DND-41 (cell line): ENCODE data around the gene SIRT2.

ENCODE experiments used
- ATAC-seq: fragments of 200-7000 bp; cut with Tn5 transposase; 3 replicates; pipeline ENCODE4 v1.9.1; 2021; ENCODE audit warnings: low read depth; ENCODE audit not compliant: insufficient read depth
- DNase-seq: peaks from one replicate; pipeline ENCODE4 v3.0.0-alpha.2; 2020
- H2AFZ ChIP-seq: 2 replicates; pipeline ENCODE4 v1.6.0; 2012; ENCODE audit warnings: low read depth, low read length
- H3K27ac ChIP-seq: 2 replicates; pipeline ENCODE4 v1.5.1; 2012; ENCODE audit warnings: low read length, inconsistent platforms
- H3K27me3 ChIP-seq: fragments of 200-600 bp; sonication (generic); 2 replicates; pipeline ENCODE4 v1.6.0; 2012; ENCODE audit warnings: low read length, mild to moderate bottlenecking, inconsistent platforms; ENCODE audit not compliant: insufficient read depth, poor library complexity
- H3K36me3 ChIP-seq: 2 replicates; pipeline ENCODE4 v1.5.1; 2012; ENCODE audit warnings: low read length, inconsistent platforms; ENCODE audit not compliant: insufficient read depth
- H3K4me1 ChIP-seq: 2 replicates; pipeline ENCODE4 v1.5.1; 2012; ENCODE audit warnings: mild to moderate bottlenecking, low read length; ENCODE audit not compliant: insufficient read depth
- H3K4me2 ChIP-seq: 2 replicates; pipeline ENCODE4 v1.6.0; 2012; ENCODE audit warnings: mild to moderate bottlenecking, moderate library complexity, low read length, inconsistent platforms; ENCODE audit not compliant: insufficient read depth
- H3K4me3 ChIP-seq, 2 experiments: fragments of 200-600 bp in 1 of 2; shearing (Covaris generic) in 1 of 2; 2 replicates each; pipeline ENCODE4 v1.5.1; 2012 to 2016; ENCODE audit warnings: inconsistent platforms in 2 of 2, low read length in 2 of 2, mild to moderate bottlenecking in 2 of 2, low read depth in 1 of 2, moderate library complexity in 1 of 2
- H3K79me2 ChIP-seq: 2 replicates; pipeline ENCODE4 v1.6.0; 2012; ENCODE audit warnings: low read length, inconsistent platforms; ENCODE audit not compliant: insufficient read depth
- H3K9ac ChIP-seq: 2 replicates; pipeline ENCODE4 v1.6.0; 2012; ENCODE audit warnings: low read depth, mild to moderate bottlenecking, inconsistent platforms, low read length, moderate library complexity
- H3K9me3 ChIP-seq: 2 replicates; pipeline ENCODE4 v1.5.1; 2012; ENCODE audit warnings: low read length, moderate library complexity, mild to moderate bottlenecking, inconsistent platforms; ENCODE audit not compliant: insufficient read depth, severe bottlenecking
- H4K20me1 ChIP-seq: 2 replicates; pipeline ENCODE4 v1.6.0; 2012; ENCODE audit warnings: low read length; ENCODE audit not compliant: insufficient read depth
- CTCF ChIP-seq: IDR thresholded peaks from 2 replicates; pipeline ENCODE4 v1.5.1; 2012; ENCODE audit warnings: borderline replicate concordance, low read length, moderate library complexity, mild to moderate bottlenecking; ENCODE audit not compliant: poor library complexity, severe bottlenecking; ENCODE audit errors: extremely low read depth
- EZH2 ChIP-seq: IDR thresholded peaks from 3 replicates; pipeline ENCODE4 v1.6.1; 2012; ENCODE audit warnings: borderline replicate concordance, low read depth, mild to moderate bottlenecking, moderate library complexity, low read length, inconsistent platforms; ENCODE audit not compliant: severe bottlenecking

The SIRT2 gene

GRCh38 chr19:38915329-38916321 is 16.2 kb upstream of the SIRT2 start:
- ATAC-seq = no peak
- Histone ChIP-seq H3K27me3 (no peaks in the 10 kb centered on the region), H3K9ac (no peak overlapping the region), H3K4me2 (no peak overlapping the region), H3K27ac (no peak overlapping the region), H3K9me3 (no peaks in the 10 kb centered on the region), H2AFZ (no peak overlapping the region), H3K36me3 (peaks cover 8% of the 10 kb centered on the region), H3K4me1 (no peaks in the 10 kb centered on the region), H3K4me3 (no peak overlapping the region), H3K79me2 (no peaks in the 10 kb centered on the region), H4K20me1 (no peaks in the 10 kb centered on the region; the same call in 1 of the 2 replicates)
- no peak for DNase-seq
- TF ChIP-seq CTCF (no peak), EZH2 (no peak)

DNA sequence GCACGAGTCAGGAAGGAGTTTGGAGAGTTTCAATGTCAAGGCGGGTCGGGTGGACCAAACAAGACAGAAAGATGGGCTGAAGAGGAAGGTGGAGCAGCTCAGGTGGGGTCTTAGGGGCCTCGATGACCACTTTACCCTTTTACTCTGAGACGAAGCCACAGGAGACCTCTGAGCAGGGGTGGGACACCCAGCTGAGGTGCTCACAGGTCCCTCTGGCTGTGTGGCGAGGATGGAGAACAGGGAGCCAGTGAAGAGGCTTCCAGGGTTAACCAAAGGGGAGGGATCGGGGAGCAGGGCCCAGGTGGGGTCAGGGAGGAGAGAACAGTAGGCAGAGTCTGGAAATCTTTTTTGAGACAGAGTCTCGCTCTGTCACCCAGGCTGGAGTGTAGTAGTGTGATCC is 14.5 kb upstream of the SIRT2 start:
- H4K20me1 ChIP-seq = no peaks in the 10 kb centered on the region
- H3K27ac ChIP-seq = no peak overlapping the region
- peaks cover 6% of the 10 kb centered on the region for H3K36me3 ChIP-seq
- H3K79me2 ChIP-seq = no peaks in the 10 kb centered on the region
- DNase-seq (no peak), ATAC-seq (no peak)
- no peak overlapping the region for H3K4me2 ChIP-seq
- H3K27me3 ChIP-seq = no peaks in the 10 kb centered on the region
- H3K4me3 ChIP-seq = no peak overlapping the region
- H3K9ac ChIP-seq = no peak overlapping the region
- no peaks in the 10 kb centered on the region for H3K4me1 ChIP-seq
- no peak overlapping the region for H2AFZ ChIP-seq
- no peaks in the 10 kb centered on the region for H3K9me3 ChIP-seq
- TF ChIP-seq EZH2 (no peak), CTCF (no peak)

- no peak overlapping the region for H3K27ac ChIP-seq
- peak; percentile 19 for DNase-seq
Observed at GRCh38 chr19:38912600-38913514, 13.4 kb upstream of the SIRT2 start.

More at GRCh38 chr19:38912600-38913514, 13.4 kb upstream of the SIRT2 start:
- Histone ChIP-seq H3K36me3 (peaks cover 8% of the 10 kb centered on the region), H4K20me1 (no peaks in the 10 kb centered on the region), H3K4me3 (no peak overlapping the region), H2AFZ (no peak overlapping the region), H3K27me3 (no peaks in the 10 kb centered on the region), H3K79me2 (no peaks in the 10 kb centered on the region), H3K4me1 (no peaks in the 10 kb centered on the region), H3K9ac (no peak overlapping the region), H3K4me2 (no peak overlapping the region), H3K9me3 (no peaks in the 10 kb centered on the region)
- peak; percentile 22; the same call in 2 of the 3 replicates for ATAC-seq
- TF ChIP-seq EZH2 (no peak), CTCF (no peak)
